Osteoblast (primary cell): ENCODE results near the gene SLC38A7. TPM values are rescaled to one million over a fixed set of nuclear protein-coding genes. Genes with fewer than 3 reads are reported as not detected.

ENCODE experiments used
- DNase-seq: peaks from one replicate; pipeline ENCODE4 v3.0.0; 2011; ENCODE audit warnings: low spot score, mixed read lengths; ENCODE audit not compliant: insufficient read length; ENCODE audit errors: missing footprints
- H2AFZ ChIP-seq: 2 replicates; pipeline ENCODE4 v1.6.0; 2011; ENCODE audit warnings: mild to moderate bottlenecking, low read length
- H3K27ac ChIP-seq: 2 replicates; pipeline ENCODE4 v1.5.1; 2011; ENCODE audit warnings: mild to moderate bottlenecking, low read depth, low read length, moderate library complexity
- H3K27me3 ChIP-seq: 2 replicates; pipeline ENCODE4 v1.6.0; 2012; ENCODE audit warnings: mild to moderate bottlenecking, control low read depth, inconsistent platforms, low read length, moderate library complexity; ENCODE audit not compliant: insufficient read depth
- H3K36me3 ChIP-seq: 2 replicates; pipeline ENCODE4 v1.5.1; 2011; ENCODE audit warnings: mild to moderate bottlenecking, low read length, control low read depth, moderate library complexity; ENCODE audit not compliant: insufficient read depth
- H3K4me1 ChIP-seq: 2 replicates; pipeline ENCODE4 v1.5.1; 2011; ENCODE audit warnings: mild to moderate bottlenecking, low read length, control low read depth, moderate library complexity; ENCODE audit not compliant: insufficient read depth
- H3K4me2 ChIP-seq: 2 replicates; pipeline ENCODE4 v1.6.0; 2011; ENCODE audit warnings: mild to moderate bottlenecking, low read length; ENCODE audit not compliant: insufficient read depth
- H3K4me3 ChIP-seq: fragments of 200-600 bp; sonication (generic); 3 replicates; pipeline ENCODE4 v1.5.1; 2012; ENCODE audit warnings: mild to moderate bottlenecking, low read length, inconsistent platforms; ENCODE audit not compliant: insufficient read depth
- H3K79me2 ChIP-seq: 2 replicates; pipeline ENCODE4 v1.6.0; 2012; ENCODE audit warnings: mild to moderate bottlenecking, low read length, control low read depth, inconsistent platforms; ENCODE audit not compliant: insufficient read depth
- H3K9me3 ChIP-seq: 2 replicates; pipeline ENCODE4 v1.5.1; 2011; ENCODE audit warnings: low read depth, low read length, control low read depth
- H4K20me1 ChIP-seq: 2 replicates; pipeline ENCODE4 v1.6.0; 2012; ENCODE audit warnings: mild to moderate bottlenecking, low read length, control low read depth; ENCODE audit not compliant: insufficient read depth
- CTCF ChIP-seq: IDR thresholded peaks from 2 replicates; pipeline ENCODE4 v1.5.1; 2011; ENCODE audit warnings: mild to moderate bottlenecking, low read depth, low read length, moderate library complexity; ENCODE audit errors: extremely low read depth
- total RNA-seq: library from RNA; depleted of rRNA; stranded (reverse); fragments of >200 nt; gene quantifications from 2 replicates; pipeline ENCODE4 v1.2.3, GENCODE V29; 2012

SLC38A7 gene
- total RNA-seq, 1 donor: 65.1 TPM

- Histone ChIP-seq H3K27me3 (no peaks in the 10 kb centered on the region), H3K9me3 (no peaks in the 10 kb centered on the region), H3K27ac (no peak overlapping the region), H3K4me3 (no peak overlapping the region), H4K20me1 (no peaks in the 10 kb centered on the region), H3K36me3 (no peaks in the 10 kb centered on the region), H3K79me2 (no peaks in the 10 kb centered on the region), H2AFZ (no peak overlapping the region), H3K4me1 (peaks cover 4% of the 10 kb centered on the region), H3K4me2 (no peak overlapping the region)
- no peak for DNase-seq
- TF ChIP-seq CTCF: no peak
Observed at GRCh38 chr16:58644765-58645487, 39.6 kb downstream of the SLC38A7 start.

- Histone ChIP-seq H2AFZ (no peak overlapping the region), H3K4me1 (no peaks in the 10 kb centered on the region), H3K4me2 (no peak overlapping the region), H3K9me3 (no peaks in the 10 kb centered on the region), H3K27ac (no peak overlapping the region), H3K79me2 (no peaks in the 10 kb centered on the region), H3K36me3 (no peaks in the 10 kb centered on the region), H4K20me1 (no peaks in the 10 kb centered on the region), H3K4me3 (no peak overlapping the region), H3K27me3 (no peaks in the 10 kb centered on the region)
- DNase-seq: no peak
- no peak for TF ChIP-seq CTCF
Observed at GRCh38 chr16:58644108-58644507, 40.5 kb downstream of the SLC38A7 start.

GRCh38 chr16:58640949-58641348 is 43.6 kb downstream of the SLC38A7 start:
- Histone ChIP-seq H3K27ac (no peak overlapping the region), H3K4me3 (no peak overlapping the region), H3K27me3 (no peaks in the 10 kb centered on the region), H3K36me3 (no peaks in the 10 kb centered on the region), H4K20me1 (no peaks in the 10 kb centered on the region), H3K9me3 (no peaks in the 10 kb centered on the region), H3K79me2 (no peaks in the 10 kb centered on the region), H3K4me2 (no peak overlapping the region), H2AFZ (no peak overlapping the region), H3K4me1 (peaks cover 9% of the 10 kb centered on the region)
- DNase-seq: no peak
- TF ChIP-seq CTCF: no peak

GRCh38 chr16:58639836-58640235 is 44.7 kb downstream of the SLC38A7 start:
- H3K9me3 ChIP-seq: no peaks in the 10 kb centered on the region

More at GRCh38 chr16:58639836-58640235, 44.7 kb downstream of the SLC38A7 start:
- DNase-seq: no peak
- H3K27me3 ChIP-seq: no peaks in the 10 kb centered on the region
- peaks cover 9% of the 10 kb centered on the region for H3K4me1 ChIP-seq
- H3K4me3 ChIP-seq: no peak overlapping the region
- no peak overlapping the region for H2AFZ ChIP-seq
- no peaks in the 10 kb centered on the region for H3K79me2 ChIP-seq
- H3K27ac ChIP-seq: no peak overlapping the region
- TF ChIP-seq CTCF: no peak
- no peaks in the 10 kb centered on the region for H3K36me3 ChIP-seq
- H3K4me2 ChIP-seq: no peak overlapping the region
- H4K20me1 ChIP-seq: no peaks in the 10 kb centered on the region
